HL-60 (cell line): ENCODE measurements around the gene SUSD1.

Experiments used
- POLR2AphosphoS5 ChIP-seq: IDR thresholded peaks from 2 replicates; pipeline ENCODE4 v1.6.1; 2012; ENCODE audit warnings: low read depth
- TF ChIP-seq, protein P1 (sequence below): IDR thresholded peaks from one replicate; pipeline ENCODE4 v1.5.1; 2011; ENCODE audit warnings: low read length, control low read depth, inconsistent platforms; ENCODE audit not compliant: insufficient read depth

DNA sequence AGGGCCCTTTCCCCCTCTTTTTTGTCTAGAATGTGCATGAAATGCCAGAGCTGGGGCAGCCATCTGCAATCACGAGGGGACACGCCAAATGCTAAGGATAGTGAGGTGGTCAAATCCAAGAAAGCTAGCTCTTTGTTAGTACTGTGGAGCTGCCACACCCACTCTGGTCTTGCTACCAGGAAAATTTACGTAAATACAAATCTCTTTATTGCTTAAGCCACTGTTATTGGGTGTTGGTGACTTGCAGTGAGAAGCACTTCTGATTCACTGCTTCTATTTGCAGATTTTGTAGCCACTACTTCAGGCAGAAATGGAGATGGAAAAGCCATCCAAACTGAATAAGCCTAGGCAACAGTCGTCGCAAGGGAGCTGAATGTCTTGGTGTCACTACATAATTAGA, 25.6 kb upstream of the SUSD1 start:
- TF ChIP-seq, protein P1, sequence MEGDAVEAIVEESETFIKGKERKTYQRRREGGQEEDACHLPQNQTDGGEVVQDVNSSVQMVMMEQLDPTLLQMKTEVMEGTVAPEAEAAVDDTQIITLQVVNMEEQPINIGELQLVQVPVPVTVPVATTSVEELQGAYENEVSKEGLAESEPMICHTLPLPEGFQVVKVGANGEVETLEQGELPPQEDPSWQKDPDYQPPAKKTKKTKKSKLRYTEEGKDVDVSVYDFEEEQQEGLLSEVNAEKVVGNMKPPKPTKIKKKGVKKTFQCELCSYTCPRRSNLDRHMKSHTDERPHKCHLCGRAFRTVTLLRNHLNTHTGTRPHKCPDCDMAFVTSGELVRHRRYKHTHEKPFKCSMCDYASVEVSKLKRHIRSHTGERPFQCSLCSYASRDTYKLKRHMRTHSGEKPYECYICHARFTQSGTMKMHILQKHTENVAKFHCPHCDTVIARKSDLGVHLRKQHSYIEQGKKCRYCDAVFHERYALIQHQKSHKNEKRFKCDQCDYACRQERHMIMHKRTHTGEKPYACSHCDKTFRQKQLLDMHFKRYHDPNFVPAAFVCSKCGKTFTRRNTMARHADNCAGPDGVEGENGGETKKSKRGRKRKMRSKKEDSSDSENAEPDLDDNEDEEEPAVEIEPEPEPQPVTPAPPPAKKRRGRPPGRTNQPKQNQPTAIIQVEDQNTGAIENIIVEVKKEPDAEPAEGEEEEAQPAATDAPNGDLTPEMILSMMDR, result no peak
- no peak for TF ChIP-seq POLR2AphosphoS5
